H1 (cell line): ENCODE data around the gene ZRANB3. TPM values are rescaled to one million over a fixed set of nuclear protein-coding genes. Genes with fewer than 3 reads are reported as not detected.

ENCODE experiments used
- RNF2 ChIP-seq: fragments of 200-900, 300-1000 bp; sonication (generic); IDR thresholded peaks from 2 replicates; pipeline ENCODE4 v1.7.1; 2016; ENCODE audit warnings: borderline replicate concordance, low read depth, mild to moderate bottlenecking, antibody characterized with exemption, low read length; ENCODE audit not compliant: poor library complexity, severe bottlenecking; ENCODE audit errors: missing control alignments
- polyA plus RNA-seq, 7 experiments: library from polyadenylated mRNA; depleted of rRNA in 3 of 7; stranded (reverse) in 5 of 7; unstranded in 2 of 7; fragments of >200 nt in 5 of 7; fragments of 200-250 nt in 2 of 7; gene quantifications; 1 replicate in 5 of 7; 2 replicates in 1 of 7; 4 replicates in 1 of 7; pipeline versions ENCODE4 v1.2.1 to v1.2.3, GENCODE V29; 2011 to 2013; ENCODE audit warnings: missing spikeins in 2 of 7, mixed read lengths in 2 of 7
- total RNA-seq: library from RNA; stranded (reverse); fragmentation: NEBNext Ultra II Directional; extraction: Animal tissue kit (Norgen Biotek cat#: 25700); gene quantifications from 2 replicates; pipeline ENCODE4 v1.2.1, GENCODE V29; 2021
- TF ChIP-seq, protein P1 (sequence below): fragments of 300-600 bp; sonication (generic); IDR thresholded peaks from 2 replicates; pipeline ENCODE4 v1.7.1; 2012; ENCODE audit warnings: low read length, moderate library complexity, mild to moderate bottlenecking, inconsistent platforms; ENCODE audit not compliant: insufficient replicate concordance

ZRANB3 gene
- total and polyA plus RNA-seq, 2 of the 8 experiments (the other 6 are each of a cell fraction or from before 2014, with no cell fraction given): 4.5 to 19.3 TPM

DNA sequence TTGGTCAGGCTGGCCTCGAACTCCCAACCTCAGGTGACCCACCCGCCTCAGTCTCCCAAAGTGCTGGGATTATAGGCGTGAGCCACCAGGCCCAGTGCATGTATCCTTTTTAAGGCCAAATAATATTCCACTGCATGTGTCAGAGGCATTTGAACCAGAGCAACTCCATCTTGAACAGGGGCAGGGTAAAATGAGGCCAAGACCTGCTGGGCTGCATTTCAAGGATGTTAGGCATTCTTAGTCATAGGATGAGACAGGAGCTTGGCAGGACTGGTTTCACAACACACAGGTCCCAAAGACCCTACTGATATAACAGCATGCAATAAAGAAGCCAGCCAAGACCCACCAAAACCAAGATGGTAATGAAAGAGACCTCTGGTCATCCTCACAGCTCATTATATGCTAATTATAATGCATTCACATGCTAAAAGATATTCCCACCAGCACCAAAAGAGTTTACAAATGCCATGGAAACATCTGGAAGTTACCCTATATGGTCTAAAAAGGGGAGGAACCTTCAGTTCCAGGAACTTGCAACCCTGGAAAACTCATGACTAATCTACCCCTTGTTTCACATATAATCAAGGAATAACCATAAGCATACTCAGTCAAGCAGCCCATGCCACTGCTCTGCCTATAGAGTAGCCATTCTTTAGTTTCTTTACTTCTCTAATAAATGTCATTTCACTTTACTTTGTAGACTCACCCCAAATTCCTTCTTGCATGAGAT lies 274.3 kb downstream of the ZRANB3 start (continued):
- TF ChIP-seq, protein P1, sequence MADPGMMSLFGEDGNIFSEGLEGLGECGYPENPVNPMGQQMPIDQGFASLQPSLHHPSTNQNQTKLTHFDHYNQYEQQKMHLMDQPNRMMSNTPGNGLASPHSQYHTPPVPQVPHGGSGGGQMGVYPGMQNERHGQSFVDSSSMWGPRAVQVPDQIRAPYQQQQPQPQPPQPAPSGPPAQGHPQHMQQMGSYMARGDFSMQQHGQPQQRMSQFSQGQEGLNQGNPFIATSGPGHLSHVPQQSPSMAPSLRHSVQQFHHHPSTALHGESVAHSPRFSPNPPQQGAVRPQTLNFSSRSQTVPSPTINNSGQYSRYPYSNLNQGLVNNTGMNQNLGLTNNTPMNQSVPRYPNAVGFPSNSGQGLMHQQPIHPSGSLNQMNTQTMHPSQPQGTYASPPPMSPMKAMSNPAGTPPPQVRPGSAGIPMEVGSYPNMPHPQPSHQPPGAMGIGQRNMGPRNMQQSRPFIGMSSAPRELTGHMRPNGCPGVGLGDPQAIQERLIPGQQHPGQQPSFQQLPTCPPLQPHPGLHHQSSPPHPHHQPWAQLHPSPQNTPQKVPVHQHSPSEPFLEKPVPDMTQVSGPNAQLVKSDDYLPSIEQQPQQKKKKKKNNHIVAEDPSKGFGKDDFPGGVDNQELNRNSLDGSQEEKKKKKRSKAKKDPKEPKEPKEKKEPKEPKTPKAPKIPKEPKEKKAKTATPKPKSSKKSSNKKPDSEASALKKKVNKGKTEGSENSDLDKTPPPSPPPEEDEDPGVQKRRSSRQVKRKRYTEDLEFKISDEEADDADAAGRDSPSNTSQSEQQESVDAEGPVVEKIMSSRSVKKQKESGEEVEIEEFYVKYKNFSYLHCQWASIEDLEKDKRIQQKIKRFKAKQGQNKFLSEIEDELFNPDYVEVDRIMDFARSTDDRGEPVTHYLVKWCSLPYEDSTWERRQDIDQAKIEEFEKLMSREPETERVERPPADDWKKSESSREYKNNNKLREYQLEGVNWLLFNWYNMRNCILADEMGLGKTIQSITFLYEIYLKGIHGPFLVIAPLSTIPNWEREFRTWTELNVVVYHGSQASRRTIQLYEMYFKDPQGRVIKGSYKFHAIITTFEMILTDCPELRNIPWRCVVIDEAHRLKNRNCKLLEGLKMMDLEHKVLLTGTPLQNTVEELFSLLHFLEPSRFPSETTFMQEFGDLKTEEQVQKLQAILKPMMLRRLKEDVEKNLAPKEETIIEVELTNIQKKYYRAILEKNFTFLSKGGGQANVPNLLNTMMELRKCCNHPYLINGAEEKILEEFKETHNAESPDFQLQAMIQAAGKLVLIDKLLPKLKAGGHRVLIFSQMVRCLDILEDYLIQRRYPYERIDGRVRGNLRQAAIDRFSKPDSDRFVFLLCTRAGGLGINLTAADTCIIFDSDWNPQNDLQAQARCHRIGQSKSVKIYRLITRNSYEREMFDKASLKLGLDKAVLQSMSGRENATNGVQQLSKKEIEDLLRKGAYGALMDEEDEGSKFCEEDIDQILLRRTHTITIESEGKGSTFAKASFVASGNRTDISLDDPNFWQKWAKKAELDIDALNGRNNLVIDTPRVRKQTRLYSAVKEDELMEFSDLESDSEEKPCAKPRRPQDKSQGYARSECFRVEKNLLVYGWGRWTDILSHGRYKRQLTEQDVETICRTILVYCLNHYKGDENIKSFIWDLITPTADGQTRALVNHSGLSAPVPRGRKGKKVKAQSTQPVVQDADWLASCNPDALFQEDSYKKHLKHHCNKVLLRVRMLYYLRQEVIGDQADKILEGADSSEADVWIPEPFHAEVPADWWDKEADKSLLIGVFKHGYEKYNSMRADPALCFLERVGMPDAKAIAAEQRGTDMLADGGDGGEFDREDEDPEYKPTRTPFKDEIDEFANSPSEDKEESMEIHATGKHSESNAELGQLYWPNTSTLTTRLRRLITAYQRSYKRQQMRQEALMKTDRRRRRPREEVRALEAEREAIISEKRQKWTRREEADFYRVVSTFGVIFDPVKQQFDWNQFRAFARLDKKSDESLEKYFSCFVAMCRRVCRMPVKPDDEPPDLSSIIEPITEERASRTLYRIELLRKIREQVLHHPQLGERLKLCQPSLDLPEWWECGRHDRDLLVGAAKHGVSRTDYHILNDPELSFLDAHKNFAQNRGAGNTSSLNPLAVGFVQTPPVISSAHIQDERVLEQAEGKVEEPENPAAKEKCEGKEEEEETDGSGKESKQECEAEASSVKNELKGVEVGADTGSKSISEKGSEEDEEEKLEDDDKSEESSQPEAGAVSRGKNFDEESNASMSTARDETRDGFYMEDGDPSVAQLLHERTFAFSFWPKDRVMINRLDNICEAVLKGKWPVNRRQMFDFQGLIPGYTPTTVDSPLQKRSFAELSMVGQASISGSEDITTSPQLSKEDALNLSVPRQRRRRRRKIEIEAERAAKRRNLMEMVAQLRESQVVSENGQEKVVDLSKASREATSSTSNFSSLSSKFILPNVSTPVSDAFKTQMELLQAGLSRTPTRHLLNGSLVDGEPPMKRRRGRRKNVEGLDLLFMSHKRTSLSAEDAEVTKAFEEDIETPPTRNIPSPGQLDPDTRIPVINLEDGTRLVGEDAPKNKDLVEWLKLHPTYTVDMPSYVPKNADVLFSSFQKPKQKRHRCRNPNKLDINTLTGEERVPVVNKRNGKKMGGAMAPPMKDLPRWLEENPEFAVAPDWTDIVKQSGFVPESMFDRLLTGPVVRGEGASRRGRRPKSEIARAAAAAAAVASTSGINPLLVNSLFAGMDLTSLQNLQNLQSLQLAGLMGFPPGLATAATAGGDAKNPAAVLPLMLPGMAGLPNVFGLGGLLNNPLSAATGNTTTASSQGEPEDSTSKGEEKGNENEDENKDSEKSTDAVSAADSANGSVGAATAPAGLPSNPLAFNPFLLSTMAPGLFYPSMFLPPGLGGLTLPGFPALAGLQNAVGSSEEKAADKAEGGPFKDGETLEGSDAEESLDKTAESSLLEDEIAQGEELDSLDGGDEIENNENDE: no peak
- no peak for TF ChIP-seq RNF2
